Measurements from ENCODE around the gene PDCD1.

The PDCD1 gene

GRCh38 chr2:241873081-241873802, 14.5 kb upstream of the PDCD1 start:
- no peak overlapping the region for H3K4me3 ChIP-seq (ENCODE audit: low read depth, low read length)
- DNase-seq (ENCODE audit: low read depth, low spot score), result no peak
- TF ChIP-seq CTCF (IDR thresholded peaks at IDR 0.05; ENCODE audit: insufficient read depth, low read length, missing control alignments), result no peak
- ChIA-PET POLR2A (no interaction called here), CTCF (no interaction called here)

- POLR2A ChIA-PET, result no interaction called here
- CTCF ChIA-PET, result no interaction called here
- DNase-seq (ENCODE audit: low read depth, low spot score), result no peak
- no peak overlapping the region for H3K4me3 ChIP-seq (ENCODE audit: low read depth, low read length)
- TF ChIP-seq CTCF (IDR thresholded peaks at IDR 0.05; ENCODE audit: insufficient read depth, low read length, missing control alignments), result no peak
These were observed 13.6 kb upstream of the PDCD1 start for GRCh38 chr2:241872313-241872642.

- no peak for TF ChIP-seq CTCF (IDR thresholded peaks at IDR 0.05; ENCODE audit: insufficient read depth, low read length, missing control alignments)
- ChIA-PET CTCF (no interaction called here), POLR2A (no interaction called here)
- no peak overlapping the region for H3K4me3 ChIP-seq (ENCODE audit: low read depth, low read length)
- no peak for DNase-seq (ENCODE audit: low read depth, low spot score)
These were observed 13.0 kb upstream of the PDCD1 start for GRCh38 chr2:241871538-241872312.

GRCh38 chr2:241870611-241871537, 12.2 kb upstream of the PDCD1 start:
- no peak for DNase-seq (ENCODE audit: low read depth, low spot score)
- no peak overlapping the region for H3K4me3 ChIP-seq (ENCODE audit: low read depth, low read length)
- POLR2A ChIA-PET, result no interaction called here
- CTCF ChIA-PET, result interaction anchor here (1.3 kb wide), 1 partner anchor 8 kb away, joined by 5 read pairs; no protein-coding TSS in a partner anchor
- TF ChIP-seq CTCF (IDR thresholded peaks at IDR 0.05; ENCODE audit: insufficient read depth, low read length, missing control alignments), result no peak

GRCh38 chr2:241870081-241870541, 11.4 kb upstream of the PDCD1 start:
- no peak overlapping the region for H3K4me3 ChIP-seq (ENCODE audit: low read depth, low read length)
- CTCF ChIA-PET, result interaction anchor here (1.3 kb wide), 1 partner anchor 9 kb away, joined by 5 read pairs; no protein-coding TSS in a partner anchor
- TF ChIP-seq CTCF (IDR thresholded peaks at IDR 0.05; ENCODE audit: insufficient read depth, low read length, missing control alignments), result no peak
- POLR2A ChIA-PET, result no interaction called here
- no peak for DNase-seq (ENCODE audit: low read depth, low spot score)

Data from AG04449 (cell line).